ENCODE results near the gene TMEM147.

TMEM147 gene

DNA sequence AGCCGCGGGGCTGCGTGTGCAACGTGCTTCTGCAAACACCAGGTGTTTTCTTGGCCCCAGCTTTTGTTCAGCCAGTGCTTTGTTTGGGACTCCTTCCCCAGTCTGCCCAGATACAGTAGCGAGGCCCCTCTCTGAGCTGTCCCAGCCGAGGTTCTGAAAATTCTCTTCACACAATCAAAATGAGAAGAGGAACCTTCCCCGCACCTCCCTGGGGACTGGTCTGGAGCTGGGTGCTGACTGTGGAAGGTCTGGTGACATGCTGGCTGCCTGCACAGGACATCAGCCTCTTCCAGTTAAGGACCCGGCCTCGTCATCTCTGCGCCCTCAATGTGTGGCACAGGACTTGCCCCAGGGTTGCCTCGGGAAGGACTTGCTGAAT lies 13.8 kb downstream of the TMEM147 start:
- TF ChIP-seq, protein P1, sequence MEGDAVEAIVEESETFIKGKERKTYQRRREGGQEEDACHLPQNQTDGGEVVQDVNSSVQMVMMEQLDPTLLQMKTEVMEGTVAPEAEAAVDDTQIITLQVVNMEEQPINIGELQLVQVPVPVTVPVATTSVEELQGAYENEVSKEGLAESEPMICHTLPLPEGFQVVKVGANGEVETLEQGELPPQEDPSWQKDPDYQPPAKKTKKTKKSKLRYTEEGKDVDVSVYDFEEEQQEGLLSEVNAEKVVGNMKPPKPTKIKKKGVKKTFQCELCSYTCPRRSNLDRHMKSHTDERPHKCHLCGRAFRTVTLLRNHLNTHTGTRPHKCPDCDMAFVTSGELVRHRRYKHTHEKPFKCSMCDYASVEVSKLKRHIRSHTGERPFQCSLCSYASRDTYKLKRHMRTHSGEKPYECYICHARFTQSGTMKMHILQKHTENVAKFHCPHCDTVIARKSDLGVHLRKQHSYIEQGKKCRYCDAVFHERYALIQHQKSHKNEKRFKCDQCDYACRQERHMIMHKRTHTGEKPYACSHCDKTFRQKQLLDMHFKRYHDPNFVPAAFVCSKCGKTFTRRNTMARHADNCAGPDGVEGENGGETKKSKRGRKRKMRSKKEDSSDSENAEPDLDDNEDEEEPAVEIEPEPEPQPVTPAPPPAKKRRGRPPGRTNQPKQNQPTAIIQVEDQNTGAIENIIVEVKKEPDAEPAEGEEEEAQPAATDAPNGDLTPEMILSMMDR (IDR thresholded peaks at IDR 0.05; ENCODE audit: control extremely low read depth, extremely low read depth, low read depth, missing control alignments), result no peak
- peak; percentile 77 for DNase-seq (ENCODE audit: extremely low spot score)
- ChIA-PET CTCF (interaction anchor here (0.9 to 4.7 kb wide), 3 partner anchors 11 to 64 kb away, joined by 3 to 44 read pairs (median 3); no protein-coding TSS in a partner anchor), POLR2A (no interaction called here)

DNA sequence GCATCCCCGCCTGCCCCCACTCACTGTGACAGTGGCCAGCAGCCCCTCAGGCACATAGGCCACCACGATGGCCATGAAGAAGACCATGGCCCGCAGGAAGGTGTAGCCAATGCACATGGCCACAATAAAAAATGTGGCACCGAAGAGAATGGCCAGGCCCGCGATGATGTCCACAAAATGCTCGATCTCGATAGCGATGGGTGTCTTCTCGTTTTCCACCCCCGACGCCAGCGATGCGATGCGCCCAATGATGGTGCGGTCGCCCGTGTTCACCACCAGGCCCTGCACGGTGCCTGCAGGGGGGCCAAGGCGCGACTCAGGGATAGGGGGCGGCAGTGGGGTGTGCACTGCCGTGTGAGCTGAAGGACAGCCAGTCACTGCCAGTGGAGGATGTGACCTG lies 14.4 kb downstream of the TMEM147 start:
- DNase-seq (ENCODE audit: extremely low spot score), result no peak
- POLR2A ChIA-PET, result no interaction called here
- TF ChIP-seq, protein P1 (IDR thresholded peaks at IDR 0.05; ENCODE audit: control extremely low read depth, extremely low read depth, low read depth, missing control alignments), result no peak
- CTCF ChIA-PET, result interaction anchor here (0.9 to 4.7 kb wide), 3 partner anchors 11 to 65 kb away, joined by 3 to 44 read pairs (median 3); no protein-coding TSS in a partner anchor

DNA sequence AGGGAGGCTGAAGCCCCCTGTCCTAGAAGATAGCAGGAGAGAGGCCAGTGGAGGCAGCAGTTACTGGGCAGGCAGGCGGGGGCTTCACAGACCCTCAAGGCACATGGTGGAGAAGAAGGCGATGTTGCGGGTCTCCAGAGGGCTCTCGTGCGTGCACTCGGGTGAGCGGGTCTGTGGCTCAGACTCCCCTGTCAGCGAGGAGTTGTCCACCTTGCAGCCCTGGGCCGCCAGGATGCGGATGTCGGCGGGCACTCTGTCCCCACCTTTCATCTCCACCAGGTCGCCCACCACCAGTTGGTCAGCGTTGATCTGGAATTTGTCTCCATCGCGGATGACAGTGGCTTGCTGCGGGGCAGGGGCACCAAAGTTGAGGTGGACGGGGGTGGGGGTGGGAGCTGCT lies 14.8 kb downstream of the TMEM147 start:
- TF ChIP-seq, protein P1 (IDR thresholded peaks at IDR 0.05; ENCODE audit: control extremely low read depth, extremely low read depth, low read depth, missing control alignments), result no peak
- ChIA-PET CTCF (interaction anchor here (4.7 kb wide), 1 partner anchor 12 kb away, joined by 44 read pairs; no protein-coding TSS in a partner anchor), POLR2A (no interaction called here)
- no peak for DNase-seq (ENCODE audit: extremely low spot score)

DNA sequence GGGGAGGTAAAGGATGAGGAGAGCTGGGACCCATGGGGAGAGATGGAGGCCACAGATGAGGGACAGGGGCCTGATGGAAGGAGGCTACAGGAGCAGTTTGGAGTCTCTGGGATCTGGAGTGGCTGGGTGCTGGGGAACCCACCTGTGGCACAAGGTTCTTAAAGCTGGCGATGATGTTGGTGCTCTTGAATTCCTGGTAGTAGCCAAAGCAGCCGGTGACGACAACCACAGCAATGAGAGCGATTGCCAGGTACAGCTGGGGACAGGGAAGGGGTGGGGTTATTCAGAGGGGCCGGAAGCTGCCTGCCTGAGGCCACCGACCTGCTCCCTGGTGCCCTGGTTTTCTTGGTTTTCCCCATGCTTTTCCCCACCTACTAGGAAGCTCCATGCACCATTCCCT lies 15.3 kb downstream of the TMEM147 start:
- POLR2A ChIA-PET, result no interaction called here
- TF ChIP-seq, protein P1 (IDR thresholded peaks at IDR 0.05; ENCODE audit: control extremely low read depth, extremely low read depth, low read depth, missing control alignments), result no peak
- CTCF ChIA-PET, result no interaction called here
- DNase-seq (ENCODE audit: extremely low spot score), result no peak

GRCh38 chr19:35561436-35561835 lies 16.0 kb downstream of the TMEM147 start:
- POLR2A ChIA-PET, result no interaction called here
- DNase-seq (ENCODE audit: extremely low spot score), result no peak
- CTCF ChIA-PET, result no interaction called here
- TF ChIP-seq, protein P1 (IDR thresholded peaks at IDR 0.05; ENCODE audit: control extremely low read depth, extremely low read depth, low read depth, missing control alignments), result no peak

GRCh38 chr19:35562336-35562735 lies 16.9 kb downstream of the TMEM147 start:
- POLR2A ChIA-PET, result interaction anchor here (0.5 kb wide), 1 partner anchor 287 kb away, joined by 3 read pairs; no protein-coding TSS in a partner anchor

More at GRCh38 chr19:35562336-35562735, 16.9 kb downstream of the TMEM147 start:
- no peak for DNase-seq (ENCODE audit: extremely low spot score)
- CTCF ChIA-PET, result interaction anchor here (1.0 to 4.4 kb wide), 2 partner anchors 13 to 52 kb away, joined by 3 to 21 read pairs; no protein-coding TSS in a partner anchor
- TF ChIP-seq, protein P1 (IDR thresholded peaks at IDR 0.05; ENCODE audit: control extremely low read depth, extremely low read depth, low read depth, missing control alignments), result no peak
